D341Med (cell line): ENCODE measurements around the gene UMAD1.

Experiments used
- DNase-seq: peaks from one replicate; pipeline ENCODE4 v3.0.0; 2012; ENCODE audit warnings: low spot score

The UMAD1 gene

DNA sequence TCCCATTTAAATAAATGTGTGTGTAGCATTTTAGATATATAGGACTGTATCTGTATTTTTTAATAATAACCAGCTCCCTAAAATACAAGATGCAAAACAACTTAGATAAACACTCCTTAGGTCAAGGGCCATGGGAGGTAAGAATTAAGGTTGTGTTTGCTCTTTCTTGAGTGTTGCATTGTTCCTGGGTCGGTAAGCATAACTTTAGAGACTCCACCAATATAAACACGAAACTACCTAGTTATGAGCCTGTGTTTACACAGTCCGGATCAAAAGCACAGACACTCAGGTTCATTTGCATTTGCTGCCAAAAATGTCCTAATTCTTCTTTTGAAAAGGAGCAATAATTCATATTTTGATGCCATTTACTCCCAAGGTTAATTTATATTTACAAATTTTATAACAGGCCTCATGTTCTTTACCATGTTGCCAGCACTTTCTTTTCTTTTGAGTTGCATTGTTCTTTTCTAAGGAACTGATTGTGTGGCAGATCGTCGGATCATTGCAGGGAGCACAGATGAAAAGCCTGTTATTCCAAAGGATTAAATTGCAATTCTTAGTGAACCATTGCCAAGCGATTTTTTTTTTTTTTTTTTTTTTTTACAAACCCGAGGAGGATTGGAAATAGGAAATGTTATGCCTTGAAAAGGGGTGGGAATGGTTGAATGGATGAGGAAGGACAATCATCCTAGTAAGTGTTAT lies 282.3 kb downstream of the UMAD1 start:
- DNase-seq: peak; percentile 40

DNA sequence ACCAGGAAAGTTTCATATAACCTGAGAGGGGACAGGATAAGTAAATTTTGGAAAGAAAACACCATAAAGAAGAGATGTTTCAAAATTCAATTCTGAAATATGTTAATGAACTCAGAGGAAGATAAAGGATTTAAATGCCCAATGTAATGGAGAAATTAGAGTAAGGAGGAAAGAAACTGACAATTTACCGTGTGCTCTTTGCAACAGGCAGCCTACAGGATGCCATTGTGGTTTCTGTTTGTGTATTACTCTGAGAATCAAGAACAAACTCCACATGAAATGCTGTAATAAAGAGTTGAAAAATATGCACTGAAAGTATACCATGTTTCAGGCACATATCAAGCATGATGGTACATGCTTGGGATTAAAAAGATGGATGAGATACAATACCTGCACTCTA lies 283.3 kb downstream of the UMAD1 start:
- no peak for DNase-seq

DNA sequence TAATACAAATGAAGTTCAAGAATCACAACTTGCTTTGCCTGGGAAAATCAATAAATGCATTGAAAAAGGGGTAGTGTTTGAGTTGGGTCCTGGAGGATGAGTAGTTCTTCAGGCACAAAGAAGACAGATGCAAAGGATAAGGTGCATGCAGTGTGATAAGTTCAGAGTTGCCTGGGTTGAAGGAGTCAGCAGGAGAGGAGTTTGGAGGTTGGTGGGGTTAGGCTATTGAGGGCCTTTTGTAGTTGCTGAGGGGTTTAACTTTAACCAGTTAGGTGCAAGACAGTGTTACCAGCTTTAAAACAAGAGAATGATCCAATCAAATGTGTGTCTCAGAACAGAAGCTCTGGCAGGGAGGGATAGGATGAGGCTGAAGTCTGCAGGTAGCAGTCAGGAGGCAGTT lies 283.8 kb downstream of the UMAD1 start:
- no peak for DNase-seq
